Measurements from ENCODE around the gene PTPN11.

- TF ChIP-seq CTCF (IDR thresholded peaks at IDR 0.05; ENCODE audit: borderline replicate concordance, extremely low read depth, low read length, poor library complexity, severe bottlenecking): no peak
- no peak for TF ChIP-seq EZH2 (IDR thresholded peaks at IDR 0.05; ENCODE audit: borderline replicate concordance, low read depth, low read length, severe bottlenecking)
Observed at GRCh38 chr12:112524269-112524668, 105.5 kb downstream of the PTPN11 start.

Measured in DND-41 (cell line).